NCI-H2227 (cell line): ENCODE results near the gene FAM83G.

Experiments
- DNase-seq: peaks from one replicate; lab custom pipeline; 2025; ENCODE audit not compliant: unreplicated experiment; lab: John Stamatoyannopoulos, UW

The FAM83G gene

DNA sequence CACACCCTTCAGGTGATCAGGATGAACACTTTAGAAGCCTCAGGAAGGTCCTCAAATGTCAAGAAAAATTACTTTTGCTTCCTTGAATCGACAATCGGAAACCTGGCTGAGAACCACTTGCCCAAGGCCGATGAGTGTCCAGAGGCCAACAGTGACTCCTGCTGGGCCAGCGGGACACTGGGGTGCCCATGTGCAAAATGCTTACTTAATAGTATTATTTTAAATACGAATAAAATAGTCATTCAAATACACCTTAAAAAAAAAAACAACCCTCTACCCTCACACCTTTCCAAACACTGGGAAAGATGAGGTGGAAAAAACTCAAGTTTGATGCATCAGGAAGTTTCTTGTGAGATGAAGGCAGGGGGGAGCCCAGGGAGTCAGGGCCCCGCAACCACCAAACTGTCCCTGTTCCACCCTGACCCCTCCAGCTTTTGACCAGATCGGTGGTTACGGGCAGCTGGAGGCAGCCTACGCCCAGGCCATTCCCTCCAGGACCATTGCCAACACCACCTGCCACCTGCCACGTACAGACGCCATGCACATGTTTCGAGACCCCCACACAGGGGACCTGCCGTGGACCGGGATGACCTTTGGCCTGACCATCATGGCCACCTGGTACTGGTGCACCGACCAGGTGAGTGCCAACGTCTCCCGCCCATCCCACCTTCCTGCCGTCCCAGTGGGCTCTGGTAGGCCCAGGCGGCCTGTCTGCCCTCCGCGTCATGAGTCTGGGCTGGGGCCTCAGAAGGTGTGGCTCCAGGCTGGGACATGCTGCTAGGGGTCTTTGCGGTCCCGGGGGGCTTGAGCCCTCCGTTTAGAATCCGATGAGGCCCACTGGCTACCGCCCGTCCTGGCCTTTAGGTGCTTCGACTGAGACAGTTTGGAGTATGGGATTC is 33.7 kb downstream of the FAM83G start:
- DNase-seq: no peak

DNA sequence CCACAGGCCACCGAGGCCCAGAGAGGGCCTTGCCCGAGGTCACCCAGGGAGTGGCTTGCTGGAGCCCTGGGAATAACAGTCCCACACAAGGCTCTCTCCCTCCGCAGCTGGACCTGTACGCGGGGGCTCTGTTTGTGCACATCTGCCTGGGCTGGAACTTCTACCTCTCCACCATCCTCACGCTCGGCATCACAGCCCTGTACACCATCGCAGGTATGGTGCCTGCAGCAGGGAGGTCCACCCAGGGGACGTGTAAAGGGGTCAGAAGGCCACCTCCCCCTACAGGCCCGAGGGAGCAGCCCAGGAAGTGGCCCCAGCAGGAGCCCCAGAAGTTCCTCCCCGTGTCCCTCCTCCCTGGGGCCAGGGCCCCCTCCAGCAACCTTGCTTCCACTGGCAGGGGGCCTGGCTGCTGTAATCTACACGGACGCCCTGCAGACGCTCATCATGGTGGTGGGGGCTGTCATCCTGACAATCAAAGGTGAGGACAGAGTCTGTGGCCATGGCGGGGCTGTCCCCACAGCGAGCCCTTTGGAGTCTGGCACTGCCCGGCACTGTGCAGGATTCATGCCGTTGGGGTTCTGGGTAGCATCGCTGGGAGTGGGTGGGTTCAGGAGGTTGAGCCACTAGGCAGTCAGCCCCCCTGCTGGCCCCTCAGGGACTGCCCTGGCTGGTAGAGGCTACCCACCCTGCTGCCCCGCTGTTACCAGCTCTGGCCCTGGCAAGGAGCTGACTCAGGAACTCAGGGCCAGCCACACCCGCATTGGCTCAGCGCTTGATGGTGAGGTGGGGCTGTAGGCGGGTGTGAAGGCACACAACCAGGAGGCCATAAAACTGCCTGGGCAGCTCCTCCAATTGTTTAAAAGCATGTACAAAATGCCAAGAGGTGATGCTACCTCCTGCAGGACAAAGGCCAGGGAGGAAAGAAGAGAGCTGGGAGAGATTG is 35.3 kb downstream of the FAM83G start:
- DNase-seq: no peak

DNA sequence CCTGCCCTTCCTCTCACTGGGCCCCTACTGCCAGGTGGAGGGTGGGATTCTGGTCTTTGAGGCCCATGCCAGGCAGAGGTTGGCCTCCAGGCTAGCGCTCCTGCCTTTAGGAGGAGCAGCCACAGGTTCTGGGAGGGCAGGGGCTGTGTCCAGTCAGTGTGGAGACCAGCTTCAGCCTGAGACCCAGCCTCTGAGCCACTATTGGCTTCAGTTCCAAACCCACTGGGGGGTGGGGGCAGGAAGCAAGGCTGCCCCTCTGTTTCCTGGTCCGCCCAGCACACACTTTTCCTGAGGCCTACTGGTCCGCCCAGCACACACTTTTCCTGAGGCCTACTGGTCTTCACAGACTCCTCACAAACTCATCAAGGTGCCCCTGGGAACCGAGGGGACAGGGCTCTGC is 36.2 kb downstream of the FAM83G start:
- DNase-seq: no peak

DNA sequence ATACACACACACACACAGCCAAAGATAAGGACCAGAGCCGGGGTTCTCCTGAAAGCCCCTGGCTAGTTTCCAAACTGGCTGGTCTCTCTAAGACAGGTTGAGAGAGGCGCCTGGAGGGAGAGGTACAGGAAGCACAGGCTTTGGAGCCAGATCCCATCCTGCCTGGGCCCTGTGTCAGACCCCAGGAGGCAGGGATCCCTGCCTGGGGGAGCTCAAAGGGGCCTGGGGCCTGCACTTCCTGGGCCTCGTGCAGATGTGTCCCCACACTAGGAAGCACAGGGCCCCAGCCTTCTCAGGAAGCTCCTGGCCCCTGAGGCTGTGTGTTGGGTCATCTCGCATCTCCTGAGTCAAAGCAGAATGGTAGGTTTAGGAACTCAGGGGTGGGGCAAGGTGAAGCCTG is 36.6 kb downstream of the FAM83G start:
- DNase-seq: no peak

DNA sequence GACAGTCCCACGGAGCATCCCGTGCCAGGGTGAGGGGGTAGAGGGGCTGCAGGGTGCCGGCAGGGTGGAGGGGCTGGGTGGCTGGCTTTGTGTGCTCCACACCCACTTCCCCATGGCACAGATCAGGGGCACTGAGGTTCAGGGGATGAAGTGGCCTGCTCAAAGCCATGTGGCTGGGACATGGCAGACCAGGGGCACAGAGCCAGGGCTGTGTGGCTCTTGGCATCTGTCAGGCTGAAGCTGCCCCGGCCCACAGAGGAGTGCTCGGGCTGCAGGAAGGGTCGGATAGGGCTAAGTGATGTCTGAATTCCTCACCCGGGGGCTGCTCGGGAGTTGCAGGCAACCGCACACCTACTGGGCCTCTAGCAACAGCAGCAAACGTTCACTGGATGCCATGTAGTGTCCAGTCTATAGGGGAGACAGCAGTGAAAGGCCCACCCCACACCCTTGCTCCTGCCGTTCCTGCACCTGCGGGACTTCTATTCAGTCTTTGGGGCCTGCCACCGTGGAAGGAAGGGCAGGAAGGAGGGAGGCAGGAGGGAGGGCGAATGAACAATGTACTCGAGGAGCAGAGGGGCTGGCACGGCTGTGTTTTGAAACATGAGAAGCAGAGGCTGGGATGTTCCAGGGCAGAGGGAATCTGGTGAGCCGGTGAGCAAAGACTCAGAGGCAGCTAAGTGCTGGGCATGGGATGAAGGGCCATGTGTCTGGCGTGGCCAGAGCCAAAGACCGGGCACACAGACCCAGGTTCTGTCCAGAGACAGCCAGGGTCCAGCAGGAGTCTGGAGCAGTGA is 37.5 kb downstream of the FAM83G start:
- no peak for DNase-seq

DNA sequence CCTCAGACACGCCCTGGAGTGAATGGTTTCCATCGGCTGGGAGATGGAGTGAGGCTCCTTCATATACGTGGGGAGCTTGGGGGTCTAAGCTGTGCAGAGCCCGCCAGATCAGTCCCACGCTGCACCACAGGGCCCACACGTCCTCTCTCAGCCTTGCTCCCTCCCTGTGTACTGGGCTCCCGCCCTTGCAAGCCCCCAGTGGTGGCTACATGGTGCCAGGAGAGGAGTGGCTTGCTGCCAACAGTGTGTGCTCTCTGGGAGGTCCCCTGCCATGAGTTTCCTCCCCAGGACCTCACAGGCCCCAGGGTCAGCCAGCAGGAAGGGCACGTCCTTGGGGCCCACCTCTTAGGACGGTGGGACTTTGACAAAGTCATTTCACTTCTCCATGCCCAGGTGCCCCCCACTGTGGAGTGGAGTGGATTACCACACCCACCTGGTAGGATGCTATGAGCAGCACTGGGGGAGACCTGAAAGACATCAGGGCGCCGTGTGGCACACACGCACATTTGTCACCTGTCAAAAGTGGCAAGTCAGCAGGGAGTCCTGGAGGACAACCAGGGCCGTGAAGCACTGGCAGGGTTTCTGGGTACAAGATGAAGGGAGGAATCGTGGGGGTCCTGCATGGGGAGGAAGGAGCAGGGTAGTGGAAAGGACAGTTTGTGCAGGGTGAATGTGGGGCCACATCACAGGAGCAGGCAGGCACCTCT is 38.9 kb downstream of the FAM83G start:
- no peak for DNase-seq

DNA sequence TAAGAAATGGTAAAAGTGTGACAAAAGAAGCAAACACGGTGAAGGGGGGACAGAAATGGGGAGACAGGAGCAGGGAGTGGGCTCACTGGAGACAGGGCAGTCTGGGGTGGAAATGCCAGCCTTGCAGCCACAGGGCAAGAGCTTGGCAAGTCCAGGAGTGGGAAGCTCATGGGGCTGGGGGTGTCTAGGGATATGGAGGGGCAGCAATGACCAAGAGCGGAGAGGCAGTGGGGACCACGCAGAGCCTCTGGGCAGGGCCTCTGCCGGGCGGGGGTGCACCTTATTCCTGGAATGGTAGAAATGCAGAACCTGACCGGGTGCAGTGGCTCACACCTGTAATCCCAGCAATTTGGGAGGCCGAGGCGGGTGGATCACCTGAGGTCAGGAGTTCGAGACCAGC is 40.0 kb downstream of the FAM83G start:
- no peak for DNase-seq

DNA sequence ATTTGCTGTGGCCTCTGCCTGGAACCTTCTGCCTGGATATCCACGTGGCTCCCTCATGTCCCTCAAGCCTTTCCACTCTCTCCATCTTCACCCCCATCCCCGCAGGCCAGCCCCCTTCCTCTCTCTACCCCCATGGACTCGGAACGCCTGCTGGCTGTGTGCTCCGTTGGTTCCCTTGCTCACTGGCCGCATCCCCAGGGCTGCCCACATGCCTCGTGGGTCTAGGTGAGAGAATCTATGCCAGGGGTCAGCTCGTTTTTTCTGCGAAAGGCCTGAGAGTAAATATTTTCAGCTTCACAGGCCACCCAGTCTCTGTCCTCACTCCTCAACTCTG is 40.6 kb downstream of the FAM83G start:
- DNase-seq: no peak

DNA sequence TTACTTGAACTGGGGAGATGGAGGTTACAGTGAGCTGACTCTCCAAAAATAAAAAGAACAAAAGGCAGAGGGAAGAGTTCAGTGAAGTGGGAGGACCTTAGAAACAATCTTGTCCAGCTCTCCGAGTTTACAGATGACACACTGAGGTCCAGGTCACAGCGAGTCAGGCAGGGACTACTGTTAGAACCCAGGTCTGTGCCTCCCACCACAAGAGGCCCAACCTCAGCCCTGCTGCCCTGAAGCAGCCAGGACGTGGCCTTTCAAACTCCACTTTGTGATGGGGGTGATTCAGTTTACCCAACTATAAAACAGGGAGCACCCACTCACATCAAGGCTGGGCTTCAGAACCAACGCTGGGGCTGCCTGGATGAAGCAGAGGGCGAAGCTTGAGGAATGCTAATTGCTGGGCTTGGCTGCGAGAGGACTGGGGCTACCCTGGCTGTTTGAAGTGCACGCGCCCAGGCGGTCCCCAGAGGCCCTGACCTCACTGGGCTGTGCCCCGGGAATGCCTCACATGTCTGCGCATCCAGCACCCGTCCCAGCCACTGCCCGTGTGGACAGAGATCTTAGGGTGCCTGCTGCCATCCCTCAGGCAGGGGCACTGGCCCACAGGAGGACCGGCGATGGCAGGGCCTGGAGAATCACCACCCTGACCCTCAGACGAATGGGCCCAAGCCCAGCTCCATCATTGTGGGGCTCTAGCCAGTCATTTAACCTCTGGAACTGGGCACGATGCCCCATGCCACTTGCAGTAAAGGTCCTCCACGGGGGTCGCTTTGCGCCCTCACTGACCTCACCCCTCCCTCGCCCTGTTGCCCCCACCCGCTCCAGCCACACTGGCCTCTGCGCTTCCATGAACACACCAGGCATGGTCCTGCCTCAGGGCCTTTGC is 41.2 kb downstream of the FAM83G start:
- DNase-seq: no peak

DNA sequence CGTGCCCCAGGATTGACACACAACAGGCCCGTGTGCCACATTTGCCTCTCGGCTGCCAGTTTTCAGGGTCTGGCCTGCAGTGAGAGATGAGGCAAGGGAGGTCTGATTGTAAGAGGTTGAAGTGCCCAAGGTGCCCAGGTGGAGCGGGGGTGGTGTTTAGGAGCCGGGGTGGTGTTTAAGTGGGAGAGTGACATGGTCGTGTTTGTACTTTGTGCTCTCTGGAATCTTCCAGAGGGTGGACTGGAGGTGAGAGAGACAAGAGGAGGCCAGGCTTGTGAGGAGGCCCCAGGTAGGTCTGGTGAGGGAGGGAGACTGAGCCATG is 42.1 kb downstream of the FAM83G start:
- no peak for DNase-seq

DNA sequence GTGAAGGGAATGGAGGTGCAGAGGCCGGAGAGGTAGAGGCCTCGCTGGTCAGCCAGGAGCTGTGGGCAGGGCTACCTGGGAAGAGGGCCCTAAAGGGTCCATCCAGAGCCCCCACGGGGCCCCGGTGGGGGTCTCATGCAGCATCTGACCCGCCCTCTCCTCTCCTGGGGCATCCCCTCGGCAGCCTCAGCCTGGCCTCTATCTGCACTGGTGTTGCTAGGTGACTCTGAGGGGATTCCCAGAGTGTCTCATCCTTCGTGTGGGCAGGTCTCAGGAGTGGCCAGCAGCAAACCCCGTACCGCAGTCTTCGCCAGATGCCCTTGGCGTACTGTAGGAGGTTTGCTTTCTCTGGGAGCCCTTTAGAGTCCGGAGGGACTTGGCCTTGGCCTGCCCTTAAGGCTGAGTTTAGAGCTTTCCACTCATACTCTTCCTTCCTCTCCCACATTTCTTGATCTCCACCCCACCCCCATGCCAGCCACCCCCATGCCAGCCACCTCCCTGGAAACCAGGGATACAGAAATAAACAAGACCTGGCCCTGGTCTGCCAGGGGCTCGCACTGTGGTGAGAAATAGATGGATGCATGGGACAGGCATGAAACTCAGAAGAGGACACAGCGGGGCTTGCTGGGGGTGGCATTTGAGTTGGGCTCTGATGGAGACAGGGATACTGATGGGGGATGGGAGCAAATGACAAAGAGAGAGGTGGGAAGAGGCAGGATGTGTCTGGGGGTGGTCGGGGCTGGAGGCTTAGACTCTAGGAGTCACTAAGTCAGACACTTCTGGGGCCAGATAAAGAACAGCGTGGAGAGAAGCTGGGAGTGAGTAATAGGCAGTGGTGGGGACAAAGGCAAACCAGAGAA is 42.7 kb downstream of the FAM83G start:
- no peak for DNase-seq

DNA sequence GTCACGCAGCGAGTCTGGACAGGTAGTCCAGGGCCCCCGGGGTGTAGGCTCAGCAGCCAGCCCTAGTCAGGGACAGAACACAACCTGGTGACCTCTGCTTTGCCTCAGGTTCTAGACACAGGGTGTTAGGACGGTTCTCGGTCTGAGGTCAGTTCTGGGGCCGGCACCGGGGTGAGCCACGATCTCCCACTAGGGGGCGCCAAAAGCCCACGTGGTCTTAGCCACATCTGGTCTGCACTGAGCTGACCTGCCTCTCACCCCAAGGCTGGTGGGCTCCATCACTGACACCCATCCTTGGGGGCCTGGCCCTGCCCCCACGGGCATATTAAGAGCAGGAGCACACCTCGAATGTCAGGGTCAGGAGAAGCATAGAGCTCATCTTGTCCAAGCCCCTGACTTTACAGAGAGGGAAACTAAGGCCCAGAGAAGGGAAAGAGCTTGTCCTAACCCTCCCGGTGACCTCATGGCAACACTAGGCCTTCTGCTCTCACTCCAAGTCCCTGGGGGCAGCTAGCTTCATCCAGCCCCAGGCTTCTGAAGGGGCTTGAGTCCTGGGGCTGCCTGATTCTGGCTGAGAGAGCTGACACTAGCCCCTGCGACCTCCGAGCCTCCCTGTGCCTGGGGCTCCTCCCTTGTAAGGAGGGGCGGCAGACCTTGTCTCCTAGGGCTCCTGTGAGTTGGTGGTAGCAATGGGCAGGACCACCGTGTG is 43.6 kb downstream of the FAM83G start:
- DNase-seq: peak; percentile 13

DNA sequence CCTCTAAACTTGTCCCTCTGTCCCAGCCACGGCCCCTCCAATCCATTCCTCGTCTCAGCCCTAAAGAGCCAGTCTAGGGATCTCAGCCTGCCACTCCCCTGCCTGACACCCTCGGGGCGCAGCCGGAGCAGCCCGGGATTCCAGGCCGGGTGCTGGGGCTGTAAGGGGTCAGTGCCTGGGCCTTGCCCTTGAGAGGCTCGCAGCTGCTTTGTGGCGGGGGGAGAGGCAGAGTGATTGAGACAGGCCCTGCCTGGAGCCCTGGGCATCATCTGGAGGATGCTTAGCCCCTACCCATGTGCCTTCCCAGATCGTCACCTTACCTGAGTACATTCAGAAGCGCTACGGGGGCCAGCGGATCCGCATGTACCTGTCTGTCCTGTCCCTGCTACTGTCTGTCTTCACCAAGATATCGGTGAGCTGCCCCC is 44.3 kb downstream of the FAM83G start:
- no peak for DNase-seq

DNA sequence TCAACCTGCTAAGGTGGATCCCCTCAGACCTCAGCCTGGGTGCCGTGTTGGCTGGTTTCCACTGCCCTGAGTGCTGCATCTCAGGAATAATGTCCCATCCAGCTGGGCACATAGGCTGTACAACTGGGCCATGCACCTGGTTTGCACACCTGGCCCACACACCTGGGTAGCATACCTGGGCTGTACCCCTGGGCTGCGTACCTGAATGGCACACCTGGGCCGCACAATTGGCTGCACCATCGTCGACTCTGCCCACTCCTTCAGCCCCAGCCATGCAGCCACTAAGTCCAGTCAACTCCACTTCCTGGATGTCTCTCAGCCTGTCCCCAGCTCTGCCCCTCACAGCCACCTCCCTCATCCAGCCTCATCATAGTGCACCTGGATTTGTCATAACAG is 44.7 kb downstream of the FAM83G start:
- no peak for DNase-seq

DNA sequence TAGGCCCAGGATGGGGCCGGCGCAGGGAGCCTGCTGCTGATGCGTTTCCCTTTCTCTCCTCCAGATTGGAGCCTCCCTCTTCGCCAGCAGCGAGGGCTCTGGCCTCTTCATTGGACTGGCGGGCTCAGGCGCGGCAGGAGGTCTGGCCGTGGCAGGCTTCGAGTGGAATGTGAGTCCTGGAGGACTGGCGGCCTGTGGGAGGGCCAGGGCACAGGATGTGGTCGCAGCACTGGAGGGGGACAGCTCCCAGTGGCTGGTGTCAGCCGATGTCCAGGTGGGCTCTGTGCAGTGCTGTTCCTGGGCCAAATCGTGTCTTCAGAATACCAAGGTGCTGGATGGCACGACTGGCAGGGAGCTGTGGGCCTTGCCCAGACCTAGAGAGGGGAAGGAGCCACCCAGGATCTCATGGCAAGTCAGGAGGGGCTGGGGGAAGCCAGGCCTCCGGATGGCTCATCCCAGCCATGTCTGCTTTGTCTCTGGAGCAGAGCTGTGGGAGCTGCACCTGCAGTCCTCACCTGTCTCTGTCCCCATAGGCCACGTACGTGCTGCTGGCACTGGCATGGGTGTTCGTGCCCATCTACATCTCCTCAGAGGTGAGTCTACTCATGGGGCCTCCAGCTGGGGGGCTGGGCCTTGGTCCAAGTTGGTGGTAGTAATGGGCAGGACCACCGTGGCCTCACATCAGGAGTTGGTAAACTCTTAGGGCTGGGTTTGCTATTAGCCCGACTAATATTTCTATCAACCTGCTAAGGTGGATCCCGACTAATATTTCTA is 45.3 kb downstream of the FAM83G start:
- peak; percentile 34 for DNase-seq

DNA sequence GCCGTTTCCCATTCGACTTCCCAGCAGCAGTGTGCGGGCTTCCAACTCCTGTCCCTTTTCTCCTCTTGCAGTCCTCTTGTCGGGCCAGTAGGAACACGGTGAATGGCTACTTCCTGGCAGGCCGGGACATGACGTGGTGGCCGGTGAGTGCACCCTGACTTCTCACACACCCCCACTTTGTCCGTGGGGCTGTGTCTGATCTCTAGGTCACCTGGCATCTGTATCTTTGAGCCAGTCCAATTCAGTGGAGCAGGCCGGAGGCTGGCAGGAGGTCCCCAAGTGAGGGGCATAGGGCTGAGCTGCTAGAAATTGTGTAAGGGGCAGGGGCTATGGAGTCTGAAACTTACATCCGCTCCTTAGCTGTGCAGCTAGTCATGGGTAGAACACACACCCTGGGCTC is 46.0 kb downstream of the FAM83G start:
- no peak for DNase-seq

DNA sequence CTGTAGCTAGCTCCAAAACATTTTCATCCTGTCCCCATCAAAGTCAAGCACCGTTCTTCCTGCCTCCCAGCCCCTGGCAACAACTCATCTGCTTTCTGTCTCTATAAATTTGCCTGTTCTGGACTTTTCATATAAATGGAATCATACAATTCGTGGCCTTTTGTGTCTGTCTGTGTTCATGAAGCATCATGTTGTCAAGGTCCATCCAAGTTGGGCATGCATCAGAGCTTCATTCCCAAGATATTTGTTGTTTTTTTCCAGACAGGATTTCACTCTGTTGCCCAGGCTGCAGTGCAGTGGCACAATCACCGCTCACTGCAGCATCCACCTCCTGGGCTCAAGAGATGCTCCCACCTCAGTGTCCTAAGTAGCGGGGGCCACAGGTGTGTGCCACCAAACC is 46.7 kb downstream of the FAM83G start:
- DNase-seq: no peak

DNA sequence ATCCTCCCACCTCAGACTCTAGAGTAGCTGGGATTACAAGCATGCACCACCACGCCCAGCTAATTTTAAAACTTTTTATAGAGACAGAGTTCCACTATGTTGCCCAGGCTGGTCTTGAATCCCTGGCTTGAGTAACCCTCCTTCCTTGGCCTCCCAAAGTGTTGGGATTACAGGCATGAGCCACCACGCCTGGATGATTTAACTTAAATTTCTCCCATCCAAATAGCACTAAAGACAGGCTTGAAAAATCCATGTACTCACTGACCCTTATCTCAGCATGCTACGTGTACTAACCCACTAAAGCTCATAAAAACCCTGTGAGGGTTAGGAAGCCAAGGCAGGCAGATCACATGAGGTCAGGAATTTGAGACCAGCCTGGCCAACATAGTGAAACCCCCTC is 48.0 kb downstream of the FAM83G start:
- DNase-seq: no peak
